AG08395 (cell line): ENCODE results near the gene MARCHF10.

Source experiments
- DNase-seq: peaks from one replicate; pipeline ENCODE4 v3.0.0; 2012; ENCODE audit warnings: mixed read lengths, low spot score

Gene MARCHF10

DNA sequence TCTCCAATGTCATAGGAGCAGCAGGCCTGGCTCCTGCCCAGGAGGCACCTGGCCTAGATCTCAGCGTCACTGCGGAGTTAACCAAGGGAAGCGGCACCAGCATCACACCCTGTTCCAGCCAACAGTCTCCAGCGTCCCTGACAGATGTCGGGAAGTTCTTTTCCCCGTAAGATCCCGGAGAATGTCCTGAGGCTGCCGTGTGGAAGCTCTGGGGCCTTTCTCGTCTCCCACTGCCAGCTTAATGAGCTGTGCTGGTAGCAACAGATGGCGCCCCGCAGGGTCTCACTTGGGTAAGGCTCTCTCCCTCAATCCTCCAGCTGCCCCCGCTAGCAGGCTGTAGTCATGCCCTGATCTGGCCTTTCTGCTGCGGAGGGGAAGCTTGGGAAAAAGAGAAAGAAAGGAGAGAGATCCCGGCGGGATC is 57.5 kb downstream of the MARCHF10 start:
- no peak for DNase-seq

DNA sequence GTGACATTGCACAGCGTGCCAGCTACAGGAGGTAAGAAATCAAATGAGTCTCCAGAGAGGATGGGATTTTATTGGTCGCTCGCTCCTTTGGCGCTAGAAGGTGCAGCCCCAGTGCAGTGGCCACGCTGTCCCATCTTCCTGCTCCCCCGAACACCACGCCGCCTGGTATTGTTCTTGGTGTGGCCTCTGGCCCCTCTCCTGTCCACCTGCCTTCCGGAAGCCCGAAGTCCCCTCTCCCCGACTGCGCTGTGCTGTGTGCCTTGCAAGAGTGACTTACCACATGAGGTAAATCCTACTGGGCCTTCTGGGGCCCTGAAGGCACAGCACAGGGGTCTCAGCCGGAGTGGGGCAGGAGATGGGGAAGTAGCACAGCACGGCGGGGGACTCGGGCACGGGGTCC is 58.2 kb downstream of the MARCHF10 start:
- DNase-seq, result no peak

DNA sequence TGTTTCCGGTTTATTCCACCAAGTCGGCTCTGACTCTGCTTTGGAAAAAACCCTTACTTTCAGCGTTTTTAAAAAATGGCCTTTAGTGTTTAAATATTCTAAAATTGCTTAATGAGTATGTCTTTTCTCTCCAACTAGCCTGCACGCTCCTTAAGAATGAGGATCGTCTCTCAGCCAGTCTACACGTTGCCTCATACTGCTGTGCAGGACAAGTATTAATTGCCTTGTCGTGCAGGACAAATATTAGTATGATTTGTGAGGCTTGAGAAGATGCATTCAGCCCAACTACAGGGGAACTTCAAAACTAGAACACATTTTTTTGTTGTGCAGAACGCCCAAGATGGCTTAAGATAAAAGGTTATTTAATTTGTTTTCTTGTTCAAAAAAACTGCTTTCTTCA is 61.2 kb downstream of the MARCHF10 start:
- DNase-seq, result peak; percentile 20

DNA sequence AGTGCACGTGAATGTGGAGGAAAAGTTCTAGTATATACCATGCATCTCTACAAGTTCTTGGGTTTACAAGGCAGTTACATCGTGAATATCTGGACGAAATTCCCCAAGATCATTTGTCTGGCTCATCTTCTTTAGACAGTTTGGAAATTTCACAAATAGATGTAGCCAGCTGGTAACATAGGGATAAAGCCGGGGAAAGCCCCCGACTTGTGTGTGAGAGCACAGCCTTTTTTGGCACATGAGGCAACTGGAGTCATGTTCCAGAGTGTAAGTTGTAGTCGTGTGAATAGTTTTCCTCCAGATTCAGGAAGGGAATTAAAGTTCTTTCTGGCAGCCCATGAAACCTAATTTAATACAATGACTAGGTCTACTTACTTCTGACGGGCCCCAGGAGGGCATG is 62.3 kb downstream of the MARCHF10 start:
- DNase-seq, result no peak

DNA sequence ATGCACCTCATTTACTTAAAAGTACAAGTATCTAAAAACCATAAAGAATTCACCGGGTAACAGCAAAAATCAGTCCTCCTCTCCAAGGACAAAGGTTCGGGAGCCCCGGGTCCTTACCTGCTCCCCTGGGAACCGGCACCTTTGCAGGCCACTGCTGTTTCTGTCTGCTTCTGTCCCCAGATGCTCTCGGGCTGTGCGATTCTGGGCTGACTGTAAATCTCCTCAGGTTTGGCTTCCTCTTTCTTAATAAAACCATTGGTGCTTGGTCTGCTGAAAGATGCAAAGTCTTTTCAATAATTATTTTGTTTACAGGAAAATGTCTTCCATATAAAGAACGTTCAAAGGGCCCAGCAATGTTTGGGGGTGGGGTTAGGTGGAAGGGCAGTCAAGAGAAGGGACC is 63.9 kb downstream of the MARCHF10 start:
- DNase-seq, result no peak

DNA sequence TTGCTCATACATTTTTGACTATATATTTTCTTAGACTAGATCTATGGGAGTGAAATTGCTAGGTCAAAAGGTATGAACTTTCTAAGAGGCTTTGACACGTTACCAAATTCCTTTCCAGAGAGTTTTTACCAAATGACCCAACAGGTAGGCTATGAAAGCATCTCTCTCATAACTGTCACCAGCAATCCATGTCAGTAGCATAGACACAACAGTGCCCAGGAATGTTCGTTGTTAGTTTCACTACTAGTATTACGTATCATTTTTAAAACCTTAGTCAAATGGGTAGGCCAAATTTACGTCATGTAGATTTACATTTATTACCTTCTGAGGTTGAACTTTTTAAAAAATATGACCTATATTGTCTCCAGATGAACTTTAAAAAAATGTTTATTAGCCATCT is 66.8 kb downstream of the MARCHF10 start:
- no peak for DNase-seq

DNA sequence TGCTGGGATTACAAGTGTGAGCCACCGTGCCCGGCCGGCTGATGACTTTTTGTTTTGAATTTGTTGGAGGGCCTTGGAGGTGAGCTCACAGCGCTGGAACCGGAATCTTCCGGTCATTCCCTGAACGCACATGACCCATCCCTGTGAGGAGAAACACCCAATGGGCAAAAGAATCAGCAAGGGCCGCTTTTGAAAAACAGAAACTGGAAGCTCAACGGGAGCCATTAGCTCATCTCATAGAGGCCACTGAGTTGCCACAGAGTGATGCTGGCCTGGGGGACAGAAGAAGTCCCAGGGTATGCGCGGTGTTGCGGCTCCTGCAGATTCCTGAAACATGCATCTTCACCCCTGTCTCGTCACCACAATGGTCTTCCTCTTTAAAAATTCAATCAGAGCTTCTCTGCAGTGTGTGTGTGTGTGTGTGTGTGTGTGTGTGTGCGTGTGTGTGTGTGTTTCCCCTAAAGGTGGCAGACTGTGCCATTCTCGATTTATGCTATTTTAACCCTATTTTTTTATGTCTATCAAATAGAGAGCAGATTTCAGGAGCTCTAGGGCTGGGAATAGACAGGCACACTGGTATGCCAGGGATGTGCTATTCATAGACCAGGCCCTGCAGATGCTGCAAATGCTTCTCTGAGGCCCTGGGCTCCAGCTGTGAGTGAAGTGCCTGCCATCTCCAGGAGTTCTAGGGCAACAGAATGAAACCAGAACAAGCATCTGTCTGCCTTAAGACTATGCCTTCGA is 68.3 kb downstream of the MARCHF10 start:
- peak; percentile 88 for DNase-seq

GRCh38 chr17:62738281-62738680 is 69.8 kb downstream of the MARCHF10 start:
- no peak for DNase-seq

DNA sequence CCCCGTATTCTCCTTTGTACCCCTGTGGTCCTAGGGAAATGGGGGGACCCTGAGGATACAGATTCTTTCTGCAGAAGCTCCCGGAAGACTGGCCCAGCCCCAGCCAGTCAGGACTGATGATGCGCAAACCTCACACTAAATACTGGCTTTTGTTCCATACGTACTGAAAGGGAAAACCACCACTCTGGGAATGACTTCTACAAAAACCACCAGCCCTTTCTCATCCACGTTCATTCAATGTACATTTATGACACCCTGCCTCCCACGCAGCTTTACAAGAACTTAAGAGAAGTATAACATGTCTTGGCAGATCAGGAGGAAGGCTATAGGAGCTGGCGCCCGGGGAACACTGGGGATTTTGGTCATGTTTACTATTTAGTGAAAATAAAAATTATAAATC is 70.6 kb downstream of the MARCHF10 start:
- no peak for DNase-seq

GRCh38 chr17:62735044-62735651 is 73.0 kb downstream of the MARCHF10 start:
- no peak for DNase-seq

- no peak for DNase-seq
Measured at GRCh38 chr17:62732125-62732524, 76.0 kb downstream of the MARCHF10 start.

DNA sequence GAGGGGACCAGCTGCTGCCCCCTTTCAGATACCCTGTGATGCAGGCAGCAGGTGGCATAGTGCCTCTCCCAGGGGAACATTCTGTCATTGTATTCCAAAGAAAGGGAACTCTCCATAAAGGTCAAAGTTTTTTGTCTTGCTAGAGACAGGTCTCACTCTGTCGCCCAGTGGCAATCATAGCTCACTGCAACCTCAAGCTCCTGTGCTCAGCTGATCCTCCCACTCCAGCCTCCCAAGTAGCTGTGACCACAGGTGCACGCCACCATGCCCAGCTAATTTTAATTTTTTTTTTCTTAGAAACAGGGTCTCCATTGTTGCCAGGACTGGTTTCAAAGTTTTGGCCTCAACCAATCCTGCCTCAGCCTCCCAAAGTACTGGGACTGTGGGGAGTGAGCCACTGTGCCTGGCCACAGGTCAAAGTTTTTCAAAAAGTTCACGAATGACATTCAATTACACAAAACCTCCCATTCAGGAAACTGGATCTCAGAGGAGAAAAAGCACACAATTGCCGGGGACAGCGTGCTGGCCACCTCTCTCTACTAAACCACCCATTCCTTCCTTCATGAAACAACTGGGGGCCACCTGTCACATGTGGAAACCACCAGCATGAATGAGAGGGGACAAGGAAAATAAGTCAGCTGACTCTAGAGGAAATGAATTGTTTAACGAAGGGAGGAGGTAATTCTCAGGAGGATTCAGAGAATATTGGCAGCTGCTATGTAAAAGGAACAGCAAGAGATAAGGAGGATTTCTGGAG is 80.0 kb downstream of the MARCHF10 start:
- DNase-seq, result no peak

DNA sequence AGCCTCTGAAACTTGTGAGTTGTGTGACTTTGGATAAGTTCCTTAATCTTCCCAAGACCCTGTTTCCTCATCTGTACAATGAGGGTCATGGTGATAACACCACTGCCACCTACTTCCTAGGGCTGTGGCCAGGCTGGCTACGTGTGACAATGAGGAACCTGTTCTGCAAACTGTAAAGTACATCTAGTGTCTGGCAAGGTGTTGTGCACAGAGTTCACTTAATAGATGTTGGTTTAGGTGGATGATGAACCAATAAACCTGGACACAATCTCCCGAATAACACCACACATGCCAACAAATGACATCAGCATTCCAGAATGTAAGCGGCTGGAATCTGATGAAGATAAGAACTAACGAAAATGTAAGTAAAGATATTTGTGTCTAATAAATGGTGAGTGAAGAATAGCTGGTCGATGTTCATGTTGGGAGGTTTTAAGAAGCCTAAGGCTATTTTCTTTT is 82.3 kb downstream of the MARCHF10 start:
- DNase-seq, result no peak

DNA sequence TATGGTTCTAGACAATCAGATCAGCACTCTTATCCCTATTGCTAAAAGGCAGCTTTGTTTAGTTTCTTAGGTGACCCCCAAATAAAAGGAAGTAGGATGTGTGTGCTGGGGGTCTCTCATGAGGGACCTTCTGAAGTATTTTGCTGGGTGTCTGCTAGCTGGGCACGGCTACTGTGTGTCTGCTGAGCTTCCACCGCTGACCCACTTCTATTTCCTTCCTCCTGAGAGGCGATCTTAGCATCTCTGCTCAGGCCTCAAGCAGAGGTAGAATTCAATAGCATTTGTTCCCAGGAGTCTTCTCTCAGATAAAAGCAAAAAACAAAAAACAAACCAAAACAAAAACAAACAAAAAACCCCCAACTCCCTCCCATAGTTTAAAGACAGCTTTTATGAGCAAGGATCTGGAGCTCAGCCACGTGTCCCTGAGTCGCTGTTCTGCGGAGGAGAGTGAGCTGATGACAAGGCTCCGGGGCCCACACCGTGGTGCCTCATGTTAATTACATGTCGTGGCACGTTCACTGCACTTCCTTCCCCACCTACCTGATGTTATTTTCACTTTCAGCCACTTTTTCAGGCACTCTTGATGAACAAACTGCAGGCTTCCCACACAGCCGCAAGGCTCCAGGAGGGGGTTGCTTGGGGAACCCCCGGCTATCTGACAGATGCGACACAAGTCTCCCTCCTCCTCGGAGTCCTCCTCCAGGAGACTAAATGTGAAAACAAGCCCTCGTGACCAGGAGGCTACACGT is 83.5 kb downstream of the MARCHF10 start:
- no peak for DNase-seq

DNA sequence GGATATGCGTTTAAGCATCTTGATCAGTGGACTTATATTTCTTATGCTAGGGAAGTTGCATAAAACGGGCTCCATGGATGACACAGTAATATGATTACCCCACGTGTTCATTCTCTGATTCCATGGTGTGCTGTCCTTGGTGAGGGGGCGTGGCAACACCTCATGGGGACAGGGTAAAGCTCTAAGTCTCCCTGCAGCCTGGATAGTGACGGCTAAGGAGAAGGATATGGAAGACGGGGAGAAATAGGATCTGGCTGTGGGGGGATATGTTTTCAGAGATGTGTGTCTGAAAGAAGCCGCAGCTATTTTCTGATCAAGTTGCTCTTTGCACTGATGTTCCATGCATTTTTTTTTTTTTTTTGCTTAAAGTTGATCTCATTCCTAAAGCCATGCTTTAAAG is 84.3 kb downstream of the MARCHF10 start:
- DNase-seq, result no peak

- no peak for DNase-seq
Measured at GRCh38 chr17:62722625-62723024, 85.5 kb downstream of the MARCHF10 start.

- no peak for DNase-seq
Measured at GRCh38 chr17:62720126-62720850, 87.8 kb downstream of the MARCHF10 start.

DNA sequence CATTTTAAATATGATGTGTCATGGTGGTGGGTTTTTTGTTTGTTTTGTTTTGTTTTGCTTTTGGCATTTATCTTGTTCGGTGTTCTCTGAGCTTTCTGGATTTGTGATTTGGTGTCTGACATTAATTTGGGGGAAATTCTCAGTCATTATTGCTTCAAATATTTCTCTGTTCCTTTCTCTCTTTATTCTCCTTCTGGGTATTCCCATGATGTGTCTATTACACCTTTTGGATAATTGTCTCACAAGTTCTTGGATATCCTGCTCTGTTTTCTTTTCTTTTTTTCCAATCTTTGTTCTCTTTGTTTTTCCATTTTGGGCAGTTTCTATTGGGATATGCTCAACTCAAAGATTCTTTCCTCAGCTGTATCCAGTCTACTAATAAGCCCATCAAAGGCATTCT is 88.5 kb downstream of the MARCHF10 start:
- DNase-seq, result no peak

DNA sequence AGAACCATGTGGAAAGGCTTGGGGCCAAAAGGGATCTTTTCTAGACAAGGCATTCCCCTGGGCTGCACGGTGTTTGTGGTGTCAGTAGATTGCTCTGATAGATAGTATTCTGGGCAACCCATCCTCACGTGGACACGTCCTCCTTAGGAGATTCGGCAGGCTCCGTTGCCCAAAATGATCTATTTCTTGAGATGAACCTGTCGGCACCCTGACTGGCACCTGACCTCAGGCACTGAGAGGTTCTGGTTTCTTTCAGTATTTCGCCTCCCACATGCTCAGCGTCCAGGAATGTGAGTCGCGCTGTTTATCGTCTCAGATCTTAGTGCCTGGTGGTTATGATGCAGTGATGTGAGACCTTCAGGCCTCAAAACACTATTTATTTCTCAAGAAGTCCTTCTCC is 89.7 kb downstream of the MARCHF10 start:
- DNase-seq, result no peak

GRCh38 chr17:62717889-62718288 is 90.2 kb downstream of the MARCHF10 start:
- DNase-seq, result no peak

DNA sequence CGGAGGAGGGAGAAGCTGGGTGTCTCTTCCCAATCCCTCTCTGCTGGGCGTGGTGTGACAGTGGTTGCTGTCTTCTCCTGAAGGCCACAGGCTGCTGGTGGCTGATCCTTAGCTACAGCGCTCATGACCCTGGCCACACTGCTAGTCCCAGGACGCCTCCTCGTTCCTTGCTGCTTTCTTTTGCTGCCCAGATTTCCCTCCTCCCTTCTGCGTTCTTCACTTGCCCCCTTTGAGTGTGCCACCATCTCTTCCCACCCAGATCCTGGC is 90.6 kb downstream of the MARCHF10 start:
- no peak for DNase-seq
